Measurements from ENCODE around the gene COG8.

DNA sequence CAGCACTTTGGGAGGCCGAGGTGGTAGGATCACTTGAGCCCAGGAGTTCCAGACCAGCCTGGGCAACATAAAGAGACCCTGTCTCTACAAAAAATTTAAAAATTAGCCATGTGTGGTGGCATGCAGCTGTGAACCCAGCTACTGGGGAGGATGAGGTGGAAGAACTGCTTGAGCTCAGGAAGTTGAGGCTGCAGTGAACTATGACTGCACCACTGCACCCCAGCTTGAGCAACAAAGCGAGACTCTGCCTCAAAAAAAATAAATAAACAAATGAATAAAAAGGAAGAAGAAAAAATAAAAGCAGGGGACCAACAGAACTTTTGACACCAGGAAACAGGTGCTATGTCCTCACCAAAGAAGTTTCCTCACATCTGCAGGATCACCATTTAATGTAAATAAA lies 32.2 kb upstream of the COG8 start:
- TF ChIP-seq TCF7 (IDR thresholded peaks at IDR 0.05; ENCODE audit: borderline replicate concordance) (no peak), RFX5 (IDR thresholded peaks at IDR 0.05; ENCODE audit: low read depth, low read length) (no peak), EZH2 (IDR thresholded peaks at IDR 0.05; ENCODE audit: borderline replicate concordance, control insufficient read depth, low read depth, low read length) (no peak), LARP7 (IDR thresholded peaks at IDR 0.05) (no peak), CBFB (IDR thresholded peaks at IDR 0.05; ENCODE audit: low read depth) (no peak), MTA3 (IDR thresholded peaks at IDR 0.05; ENCODE audit: borderline replicate concordance, low read length) (no peak), CEBPB (IDR thresholded peaks at IDR 0.05; ENCODE audit: borderline replicate concordance in 1 of 2, low read depth in 2 of 2, low read length in 2 of 2) (no peak)
- TF ChIP-seq, protein P1, sequence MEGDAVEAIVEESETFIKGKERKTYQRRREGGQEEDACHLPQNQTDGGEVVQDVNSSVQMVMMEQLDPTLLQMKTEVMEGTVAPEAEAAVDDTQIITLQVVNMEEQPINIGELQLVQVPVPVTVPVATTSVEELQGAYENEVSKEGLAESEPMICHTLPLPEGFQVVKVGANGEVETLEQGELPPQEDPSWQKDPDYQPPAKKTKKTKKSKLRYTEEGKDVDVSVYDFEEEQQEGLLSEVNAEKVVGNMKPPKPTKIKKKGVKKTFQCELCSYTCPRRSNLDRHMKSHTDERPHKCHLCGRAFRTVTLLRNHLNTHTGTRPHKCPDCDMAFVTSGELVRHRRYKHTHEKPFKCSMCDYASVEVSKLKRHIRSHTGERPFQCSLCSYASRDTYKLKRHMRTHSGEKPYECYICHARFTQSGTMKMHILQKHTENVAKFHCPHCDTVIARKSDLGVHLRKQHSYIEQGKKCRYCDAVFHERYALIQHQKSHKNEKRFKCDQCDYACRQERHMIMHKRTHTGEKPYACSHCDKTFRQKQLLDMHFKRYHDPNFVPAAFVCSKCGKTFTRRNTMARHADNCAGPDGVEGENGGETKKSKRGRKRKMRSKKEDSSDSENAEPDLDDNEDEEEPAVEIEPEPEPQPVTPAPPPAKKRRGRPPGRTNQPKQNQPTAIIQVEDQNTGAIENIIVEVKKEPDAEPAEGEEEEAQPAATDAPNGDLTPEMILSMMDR (IDR thresholded peaks at IDR 0.05 in 2 of 3, conservative IDR thresholded peaks at IDR 0.05 in 1 of 3; ENCODE audit: control insufficient read depth in 2 of 3, extremely low read depth in 1 of 3, insufficient read depth in 1 of 3, low read depth in 3 of 3, low read length in 3 of 3), result no peak
- TF ChIP-seq, protein P2, sequence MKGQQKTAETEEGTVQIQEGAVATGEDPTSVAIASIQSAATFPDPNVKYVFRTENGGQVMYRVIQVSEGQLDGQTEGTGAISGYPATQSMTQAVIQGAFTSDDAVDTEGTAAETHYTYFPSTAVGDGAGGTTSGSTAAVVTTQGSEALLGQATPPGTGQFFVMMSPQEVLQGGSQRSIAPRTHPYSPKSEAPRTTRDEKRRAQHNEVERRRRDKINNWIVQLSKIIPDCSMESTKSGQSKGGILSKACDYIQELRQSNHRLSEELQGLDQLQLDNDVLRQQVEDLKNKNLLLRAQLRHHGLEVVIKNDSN (IDR thresholded peaks at IDR 0.05; ENCODE audit: borderline replicate concordance, extremely low read length, insufficient read depth, low read depth, low read length), result no peak
- TF ChIP-seq, protein P3, sequence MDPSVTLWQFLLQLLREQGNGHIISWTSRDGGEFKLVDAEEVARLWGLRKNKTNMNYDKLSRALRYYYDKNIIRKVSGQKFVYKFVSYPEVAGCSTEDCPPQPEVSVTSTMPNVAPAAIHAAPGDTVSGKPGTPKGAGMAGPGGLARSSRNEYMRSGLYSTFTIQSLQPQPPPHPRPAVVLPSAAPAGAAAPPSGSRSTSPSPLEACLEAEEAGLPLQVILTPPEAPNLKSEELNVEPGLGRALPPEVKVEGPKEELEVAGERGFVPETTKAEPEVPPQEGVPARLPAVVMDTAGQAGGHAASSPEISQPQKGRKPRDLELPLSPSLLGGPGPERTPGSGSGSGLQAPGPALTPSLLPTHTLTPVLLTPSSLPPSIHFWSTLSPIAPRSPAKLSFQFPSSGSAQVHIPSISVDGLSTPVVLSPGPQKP (IDR thresholded peaks at IDR 0.05; ENCODE audit: low read depth, low read length), result no peak
- TF ChIP-seq, protein P4, sequence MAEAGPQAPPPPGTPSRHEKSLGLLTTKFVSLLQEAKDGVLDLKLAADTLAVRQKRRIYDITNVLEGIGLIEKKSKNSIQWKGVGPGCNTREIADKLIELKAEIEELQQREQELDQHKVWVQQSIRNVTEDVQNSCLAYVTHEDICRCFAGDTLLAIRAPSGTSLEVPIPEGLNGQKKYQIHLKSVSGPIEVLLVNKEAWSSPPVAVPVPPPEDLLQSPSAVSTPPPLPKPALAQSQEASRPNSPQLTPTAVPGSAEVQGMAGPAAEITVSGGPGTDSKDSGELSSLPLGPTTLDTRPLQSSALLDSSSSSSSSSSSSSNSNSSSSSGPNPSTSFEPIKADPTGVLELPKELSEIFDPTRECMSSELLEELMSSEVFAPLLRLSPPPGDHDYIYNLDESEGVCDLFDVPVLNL (IDR thresholded peaks at IDR 0.05; ENCODE audit: low read depth, low read length), result no peak
